ENCODE measurements around the gene PKNOX1. TPM values are rescaled to one million over a fixed set of nuclear protein-coding genes. Genes with fewer than 3 reads are reported as not detected.
"Not testable (repeated sequence)": the region's sequence is repeated elsewhere in the genome, so short reads cannot be mapped to it uniquely, and the experiment has no call there.

Gene PKNOX1
- total RNA-seq, 1 experiment from 2014 or later, result 12.7 TPM

GRCh38 chr21:43044547-43044946 is 70.2 kb downstream of the PKNOX1 start:
- H4K20me1 ChIP-seq (ENCODE audit: insufficient read depth); H2AFZ ChIP-seq (ENCODE audit: low read depth, low read length, poor library complexity, severe bottlenecking); DNase-seq (ENCODE audit: low read depth, low spot score); intact Hi-C loops (cut with micrococcal nuclease); H3K4me3 ChIP-seq (replicated peaks in 1 of 2; ENCODE audit: low read depth in 1 of 2, low read length in 2 of 2); H3K9me3 ChIP-seq (ENCODE audit: control insufficient read depth in 1 of 2, insufficient read depth in 1 of 2, low read depth in 1 of 2, low read length in 2 of 2); H3K27ac ChIP-seq (ENCODE audit: low read depth, low read length); H3K4me1 ChIP-seq (ENCODE audit: control insufficient read depth in 1 of 2, insufficient read depth in 2 of 2, low read length in 2 of 2); RAD21 ChIA-PET (ENCODE audit: low non-redundant PET in 1 of 2, low total read pairs in 2 of 2, uncharacterized antibody in 2 of 2, unreplicated experiment in 2 of 2); H3K4me2 ChIP-seq (ENCODE audit: low read length); H3K27me3 ChIP-seq (ENCODE audit: insufficient read depth, low read length); H3K9me2 ChIP-seq (ENCODE audit: insufficient read depth); CTCF ChIA-PET; H3K9ac ChIP-seq (ENCODE audit: low read length); BruUV-seq (replicated peaks); H3K36me3 ChIP-seq (ENCODE audit: control insufficient read depth in 1 of 2, insufficient read depth in 2 of 2, low read length in 2 of 2); ATAC-seq; H3K79me2 ChIP-seq (ENCODE audit: insufficient read depth, low read length); POLR2A ChIA-PET: not testable (repeated sequence)

GRCh38 chr21:43045165-43045875 is 71.0 kb downstream of the PKNOX1 start:
- RAD21 ChIA-PET (ENCODE audit: low non-redundant PET in 1 of 2, low total read pairs in 2 of 2, uncharacterized antibody in 2 of 2, unreplicated experiment in 2 of 2); H3K27me3 ChIP-seq (ENCODE audit: insufficient read depth, low read length); H3K36me3 ChIP-seq (ENCODE audit: control insufficient read depth in 1 of 2, insufficient read depth in 2 of 2, low read length in 2 of 2); intact Hi-C loops (cut with micrococcal nuclease); POLR2A ChIA-PET; H3K9me2 ChIP-seq (ENCODE audit: insufficient read depth); DNase-seq (ENCODE audit: low read depth, low spot score); H3K9me3 ChIP-seq (ENCODE audit: control insufficient read depth in 1 of 2, insufficient read depth in 1 of 2, low read depth in 1 of 2, low read length in 2 of 2); H3K9ac ChIP-seq (ENCODE audit: low read length); H2AFZ ChIP-seq (ENCODE audit: low read depth, low read length, poor library complexity, severe bottlenecking); H3K27ac ChIP-seq (ENCODE audit: low read depth, low read length); H3K4me1 ChIP-seq (ENCODE audit: control insufficient read depth in 1 of 2, insufficient read depth in 2 of 2, low read length in 2 of 2); H3K4me2 ChIP-seq (ENCODE audit: low read length); CTCF ChIA-PET; ATAC-seq; H3K4me3 ChIP-seq (replicated peaks in 1 of 2; ENCODE audit: low read depth in 1 of 2, low read length in 2 of 2); H3K79me2 ChIP-seq (ENCODE audit: insufficient read depth, low read length); H4K20me1 ChIP-seq (ENCODE audit: insufficient read depth); BruUV-seq (replicated peaks): not testable (repeated sequence)

- H3K36me3 ChIP-seq (ENCODE audit: control insufficient read depth in 1 of 2, insufficient read depth in 2 of 2, low read length in 2 of 2); H3K9me3 ChIP-seq (ENCODE audit: control insufficient read depth in 1 of 2, insufficient read depth in 1 of 2, low read depth in 1 of 2, low read length in 2 of 2); H4K20me1 ChIP-seq (ENCODE audit: insufficient read depth); POLR2A ChIA-PET; BruUV-seq (replicated peaks); DNase-seq (ENCODE audit: low read depth, low spot score); intact Hi-C loops (cut with micrococcal nuclease); CTCF ChIA-PET; H2AFZ ChIP-seq (ENCODE audit: low read depth, low read length, poor library complexity, severe bottlenecking); ATAC-seq; H3K79me2 ChIP-seq (ENCODE audit: insufficient read depth, low read length); H3K9ac ChIP-seq (ENCODE audit: low read length); H3K4me2 ChIP-seq (ENCODE audit: low read length); H3K27me3 ChIP-seq (ENCODE audit: insufficient read depth, low read length); RAD21 ChIA-PET (ENCODE audit: low non-redundant PET in 1 of 2, low total read pairs in 2 of 2, uncharacterized antibody in 2 of 2, unreplicated experiment in 2 of 2); H3K4me3 ChIP-seq (replicated peaks in 1 of 2; ENCODE audit: low read depth in 1 of 2, low read length in 2 of 2); H3K9me2 ChIP-seq (ENCODE audit: insufficient read depth); H3K4me1 ChIP-seq (ENCODE audit: control insufficient read depth in 1 of 2, insufficient read depth in 2 of 2, low read length in 2 of 2); H3K27ac ChIP-seq (ENCODE audit: low read depth, low read length): not testable (repeated sequence)
Observed at GRCh38 chr21:43045876-43046821, 71.8 kb downstream of the PKNOX1 start.

- H3K36me3 ChIP-seq (ENCODE audit: control insufficient read depth in 1 of 2, insufficient read depth in 2 of 2, low read length in 2 of 2); H3K79me2 ChIP-seq (ENCODE audit: insufficient read depth, low read length); POLR2A ChIA-PET; H3K4me2 ChIP-seq (ENCODE audit: low read length); CTCF ChIA-PET; H4K20me1 ChIP-seq (ENCODE audit: insufficient read depth); H3K4me3 ChIP-seq (replicated peaks in 1 of 2; ENCODE audit: low read depth in 1 of 2, low read length in 2 of 2); H3K27ac ChIP-seq (ENCODE audit: low read depth, low read length); H3K27me3 ChIP-seq (ENCODE audit: insufficient read depth, low read length); DNase-seq (ENCODE audit: low read depth, low spot score); H3K9me2 ChIP-seq (ENCODE audit: insufficient read depth); H3K4me1 ChIP-seq (ENCODE audit: control insufficient read depth in 1 of 2, insufficient read depth in 2 of 2, low read length in 2 of 2); H2AFZ ChIP-seq (ENCODE audit: low read depth, low read length, poor library complexity, severe bottlenecking); ATAC-seq; H3K9me3 ChIP-seq (ENCODE audit: control insufficient read depth in 1 of 2, insufficient read depth in 1 of 2, low read depth in 1 of 2, low read length in 2 of 2); intact Hi-C loops (cut with micrococcal nuclease); RAD21 ChIA-PET (ENCODE audit: low non-redundant PET in 1 of 2, low total read pairs in 2 of 2, uncharacterized antibody in 2 of 2, unreplicated experiment in 2 of 2); H3K9ac ChIP-seq (ENCODE audit: low read length); BruUV-seq (replicated peaks): not testable (repeated sequence)
Observed at GRCh38 chr21:43053112-43053511, 78.8 kb downstream of the PKNOX1 start.

All from HCT116 (cell line).